ENCODE measurements around the gene SMAD9. TPM values are rescaled to one million over a fixed set of nuclear protein-coding genes. Genes with fewer than 3 reads are reported as not detected.

The SMAD9 gene
- total and polyA plus RNA-seq, 2 of the 8 experiments (the other 6 are each of a cell fraction or from before 2014, with no cell fraction given): 0.45 to 1.0 TPM

- Histone ChIP-seq H4K5ac (ENCODE audit: insufficient read length, low read depth, low read length) (no peak overlapping the region), H3K14ac (ENCODE audit: insufficient read length) (no peak overlapping the region), H3K23me2 (ENCODE audit: low read depth, low read length) (no peaks in the 10 kb centered on the region), H3K18ac (ENCODE audit: extremely low read depth, low read length) (0 out of 2 replicates have a peak overlapping the region, but pooled peaks have one; percentile 9), H3K4me3 (ENCODE audit: extremely low read depth in 1 of 4, insufficient read depth in 2 of 4, low read depth in 3 of 4, low read length in 4 of 4) (no peak overlapping the region), H2AK5ac (ENCODE audit: low read depth, low read length) (no peak overlapping the region), H3K79me1 (ENCODE audit: low read depth, low read length) (no peaks in the 10 kb centered on the region), H3K4me1 (replicated peaks in 1 of 4; ENCODE audit: control insufficient read depth in 3 of 4, insufficient read depth in 4 of 4, low read length in 3 of 4) (peaks cover 0 to 6% (median 1%) of the 10 kb centered on the region in 4 experiments; a peak in 1 of 7 replicates), H2BK12ac (ENCODE audit: low read depth, low read length) (peak overlapping the region; percentile 87; the same call in 1 of the 2 replicates), H3K27me3 (replicated peaks in 1 of 4; ENCODE audit: control insufficient read depth in 3 of 4, extremely low read depth in 1 of 4, insufficient read depth in 3 of 4, low read length in 3 of 4) (no peaks in the 10 kb centered on the region), H3K4ac (replicated peaks; ENCODE audit: insufficient read length, low read depth, low read length) (no peak overlapping the region), H3K4me2 (ENCODE audit: insufficient read depth in 1 of 2, low read depth in 2 of 2, low read length in 2 of 2) (no peak overlapping the region), H2BK15ac (ENCODE audit: low read length) (peak overlapping the region; percentile 19; the same call in 1 of the 2 replicates), H2AFZ (ENCODE audit: low read length) (no peak overlapping the region), H3K36me3 (ENCODE audit: control insufficient read depth in 2 of 4, insufficient read depth in 4 of 4, low read length in 3 of 4) (no peaks in the 10 kb centered on the region; a peak in 1 of 8 replicates), H3K9ac (replicated peaks in 1 of 4; ENCODE audit: extremely low read depth in 1 of 4, low read depth in 3 of 4, low read length in 3 of 4) (peak overlapping the region in 1 of 4 experiments; percentile 37; a peak in 2 of 7 replicates), H4K8ac (ENCODE audit: extremely low read depth, insufficient read depth, low read length) (no peak overlapping the region), H2BK20ac (ENCODE audit: low read length) (no peak overlapping the region), H3K79me2 (ENCODE audit: control insufficient read depth in 1 of 2, insufficient read depth in 2 of 2, low read length in 2 of 2) (no peaks in the 10 kb centered on the region), H3K9me3 (ENCODE audit: insufficient read depth in 2 of 2, low read depth in 1 of 2, low read length in 1 of 2) (no peaks in the 10 kb centered on the region), H4K91ac (replicated peaks; ENCODE audit: insufficient read length, low read length) (no peak overlapping the region), H3K27ac (ENCODE audit: low read depth, low read length) (no peak overlapping the region), H2BK5ac (ENCODE audit: low read depth, low read length) (peak overlapping the region; percentile 71; the same call in 1 of the 2 replicates), H4K20me1 (replicated peaks in 1 of 2; ENCODE audit: control insufficient read depth in 1 of 2, insufficient read depth in 2 of 2, low read length in 2 of 2) (peaks cover 0 to 2% of the 10 kb centered on the region in 2 experiments), H3K56ac (replicated peaks; ENCODE audit: insufficient read length, low read depth, low read length) (no peak overlapping the region), H2BK120ac (replicated peaks; ENCODE audit: low read depth, low read length) (no peak overlapping the region), H3K23ac (ENCODE audit: insufficient read length) (no peak overlapping the region)
- FAIRE-seq (no peak), DNase-seq (ENCODE audit: low read depth in 1 of 2, low spot score in 2 of 2) (no peak)
- POLR2A ChIA-PET (ENCODE audit: partially characterized antibody): interaction anchor here (1.9 kb wide), 1 partner anchor 163 kb away, joined by 5 read pairs; the partner anchor contains the start of gene EXOSC8
- CTCF ChIA-PET (ENCODE audit: partially characterized antibody): interaction anchor here (0.6 to 1.3 kb wide), 6 partner anchors 13 to 658 kb away, joined by 3 to 5 read pairs (median 4); no protein-coding TSS in a partner anchor
- TF ChIP-seq HDAC2 (IDR thresholded peaks at IDR 0.05; ENCODE audit: borderline replicate concordance in 1 of 2, low read depth in 2 of 2, low read length in 2 of 2): no peak
- no peak for TF ChIP-seq TEAD4 (IDR thresholded peaks at IDR 0.05; ENCODE audit: low read depth, low read length)
- WGBS, 2 experiments (ENCODE audit: extremely low coverage in 1 of 2, insufficient coverage in 1 of 2, insufficient read length in 1 of 2, insufficient replicate concordance in 2 of 2, low coverage in 1 of 2, low lambda C conversion rate in 2 of 2, missing lambda C conversion rate in 1 of 2): 52% methylated on average over 4 of the region's 4 CpGs; no CpG with 5 or more reads in 1 of the 2 experiments
These were observed 82.5 kb downstream of the SMAD9 start for GRCh38 chr13:36837354-36838092.
